ENCODE results near the gene SART3. TPM values are rescaled to one million over a fixed set of nuclear protein-coding genes. Genes with fewer than 3 reads are reported as not detected.
A peak's percentile ranks its signal among the peaks of the same experiment; 100 is the strongest.

The SART3 gene
- total RNA-seq, 2 donors from 2014 or later, result 54.1 to 112 TPM

DNA sequence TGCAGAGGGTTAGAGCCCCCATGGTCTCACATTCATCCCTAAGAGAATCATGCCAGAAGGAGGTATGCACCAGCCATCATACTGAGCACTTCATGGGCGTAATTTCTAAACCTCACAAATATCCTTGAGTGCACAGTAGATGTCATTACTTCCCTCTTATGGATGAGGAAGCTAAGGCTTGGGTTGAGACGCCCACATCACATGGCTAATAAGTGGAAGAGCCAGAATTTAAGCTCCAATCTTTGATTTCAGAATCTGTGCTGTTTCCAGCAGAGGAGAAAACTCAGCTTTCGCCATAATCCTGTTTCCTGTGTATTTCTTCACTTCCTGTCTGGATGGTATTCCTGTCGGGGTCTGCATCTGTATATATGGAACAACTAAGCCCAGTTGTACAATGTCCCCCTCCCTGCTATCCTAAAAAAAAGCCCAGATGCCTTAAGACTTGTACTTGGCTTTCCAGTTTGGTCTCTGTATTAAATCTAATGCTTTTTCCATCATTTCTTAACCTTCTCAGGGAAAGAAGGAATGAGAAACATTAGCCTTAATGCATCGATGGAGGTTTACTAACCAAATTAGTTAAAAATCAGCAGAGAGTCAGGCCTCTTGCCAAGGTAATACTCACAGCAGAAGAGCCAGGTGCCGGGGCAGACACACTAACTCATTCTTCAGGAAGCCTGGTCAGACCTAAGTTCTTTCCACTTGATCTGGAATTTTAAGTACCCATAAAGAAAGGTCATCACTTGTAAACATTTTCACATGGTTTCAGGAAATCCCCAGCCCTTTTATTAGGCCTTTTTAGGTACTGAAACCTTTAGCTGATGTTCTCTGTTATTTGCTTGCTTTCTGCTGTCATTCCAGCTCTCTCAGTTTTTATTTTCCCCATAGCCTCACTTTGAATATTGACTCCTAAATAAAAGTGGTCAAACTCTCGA is 6.7 kb upstream of the SART3 start:
- Histone ChIP-seq H3K27ac (no peak overlapping the region), H3K4me3 (no peak overlapping the region), H3K36me3 (peaks cover 0 to 12% of the 10 kb centered on the region in 2 donors), H3K4me1 (replicated peaks) (no peaks in the 10 kb centered on the region), H3K27me3 (replicated peaks; ENCODE audit: insufficient read depth) (no peaks in the 10 kb centered on the region), H3K9me3 (no peaks in the 10 kb centered on the region)
- 54% methylated on average over 7 of the region's 7 CpGs for WGBS
- no peak for TF ChIP-seq POLR2A (IDR thresholded peaks at IDR 0.05)
- intact Hi-C loops (cut with DNase I), result loop anchor here (5.0 kb wide), 1 partner anchor 165 kb away; the partner anchor contains the start of gene CORO1C
- no peak for DNase-seq (ENCODE audit: low spot score)

GRCh38 chr12:108566452-108566851 is 5.5 kb upstream of the SART3 start:
- Histone ChIP-seq H3K27ac (no peak overlapping the region), H3K27me3 (replicated peaks; ENCODE audit: insufficient read depth) (no peaks in the 10 kb centered on the region), H3K4me1 (replicated peaks) (no peaks in the 10 kb centered on the region), H3K36me3 (peaks cover 0 to 12% of the 10 kb centered on the region in 2 donors), H3K4me3 (no peak overlapping the region), H3K9me3 (no peaks in the 10 kb centered on the region)
- TF ChIP-seq POLR2A (IDR thresholded peaks at IDR 0.05), result no peak
- no peak for TF ChIP-seq CTCF (IDR thresholded peaks at IDR 0.05)
- TF ChIP-seq POLR2AphosphoS5 (IDR thresholded peaks at IDR 0.05), result no peak
- 91% methylated on average over 4 of the region's 4 CpGs for WGBS
- intact Hi-C loops (cut with DNase I), result loop anchor here (5.0 kb wide), 1 partner anchor 166 kb away; the partner anchor contains the start of gene CORO1C
- no peak for DNase-seq (ENCODE audit: low spot score)

DNA sequence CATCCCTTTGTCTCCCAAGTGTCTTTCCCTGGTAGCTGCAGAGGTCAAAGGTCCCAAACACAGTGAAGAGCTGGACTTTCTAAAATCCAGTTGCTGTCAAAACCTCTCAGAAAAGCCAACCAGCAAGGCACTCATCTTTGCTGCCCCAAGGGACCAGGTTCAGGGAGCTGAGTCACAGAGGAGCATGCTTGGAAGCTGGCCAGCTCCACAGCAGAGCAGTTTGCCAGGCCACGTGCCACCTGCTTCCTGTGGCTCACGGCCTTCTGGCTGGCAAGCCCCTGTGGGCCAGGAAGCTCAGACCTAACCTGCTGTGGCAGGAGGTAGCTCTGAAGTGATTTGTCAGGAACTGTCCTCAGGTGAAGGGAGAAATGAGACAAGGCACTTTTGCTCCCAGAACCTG is 5.0 kb upstream of the SART3 start:
- 7% methylated on average over 2 of the region's 2 CpGs for WGBS
- intact Hi-C loops (cut with DNase I), result loop anchor here (2.0 to 5.0 kb wide), 2 partner anchors 53 to 166 kb away; partner anchors contain the start of gene CORO1C
- H3K27me3 ChIP-seq (replicated peaks; ENCODE audit: insufficient read depth), result no peaks in the 10 kb centered on the region
- DNase-seq (ENCODE audit: low spot score), result peak; percentile 54
- H3K27ac ChIP-seq, result no peak overlapping the region
- peaks cover 0 to 12% of the 10 kb centered on the region in 2 donors for H3K36me3 ChIP-seq
- peak; percentile 64 for TF ChIP-seq POLR2AphosphoS5 (IDR thresholded peaks at IDR 0.05)
- TF ChIP-seq CTCF (IDR thresholded peaks at IDR 0.05), result no peak
- no peak for TF ChIP-seq POLR2A (IDR thresholded peaks at IDR 0.05)
- H3K4me3 ChIP-seq, result no peak overlapping the region
- H3K9me3 ChIP-seq, result no peaks in the 10 kb centered on the region
- no peaks in the 10 kb centered on the region for H3K4me1 ChIP-seq (replicated peaks)

GRCh38 chr12:108565146-108565545 is 4.2 kb upstream of the SART3 start:
- Histone ChIP-seq H3K27me3 (replicated peaks; ENCODE audit: insufficient read depth) (no peaks in the 10 kb centered on the region), H3K4me3 (no peak overlapping the region), H3K9me3 (no peaks in the 10 kb centered on the region), H3K36me3 (peaks cover 0 to 12% of the 10 kb centered on the region in 2 donors), H3K27ac (no peak overlapping the region), H3K4me1 (replicated peaks) (no peaks in the 10 kb centered on the region)
- intact Hi-C loops (cut with DNase I), result loop anchor here (2.0 to 5.0 kb wide), 2 partner anchors 54 to 167 kb away; partner anchors contain the start of gene CORO1C
- no peak for DNase-seq (ENCODE audit: low spot score)
- TF ChIP-seq CTCF (IDR thresholded peaks at IDR 0.05) (no peak), POLR2A (IDR thresholded peaks at IDR 0.05) (no peak), POLR2AphosphoS5 (IDR thresholded peaks at IDR 0.05) (no peak)
- WGBS, result 83% methylated on average over 3 of the region's 3 CpGs

- Histone ChIP-seq H3K36me3 (peaks cover 0 to 12% of the 10 kb centered on the region in 2 donors), H3K27ac (no peak overlapping the region)
- intact Hi-C loops (cut with DNase I), result loop anchor here (2.0 to 5.0 kb wide), 4 partner anchors 54 to 528 kb away; partner anchors contain the start of genes ALKBH2, CORO1C and SSH1
Measured at GRCh38 chr12:108564724-108565123, 3.8 kb upstream of the SART3 start.

More at GRCh38 chr12:108564724-108565123, 3.8 kb upstream of the SART3 start:
- H3K4me3 ChIP-seq, result no peak overlapping the region
- no peaks in the 10 kb centered on the region for H3K27me3 ChIP-seq (replicated peaks; ENCODE audit: insufficient read depth)
- no peaks in the 10 kb centered on the region for H3K4me1 ChIP-seq (replicated peaks)
- no peaks in the 10 kb centered on the region for H3K9me3 ChIP-seq
- no peak for DNase-seq (ENCODE audit: low spot score)
- TF ChIP-seq POLR2A (IDR thresholded peaks at IDR 0.05) (no peak), POLR2AphosphoS5 (IDR thresholded peaks at IDR 0.05) (no peak), CTCF (IDR thresholded peaks at IDR 0.05) (no peak)

Measured in prostate gland (tissue), 2 donors.